Epithelial cell of proximal tubule (primary cell): ENCODE measurements around the gene RAC3. TPM values are rescaled to one million over a fixed set of nuclear protein-coding genes. Genes with fewer than 3 reads are reported as not detected.

Experiments used
- DNase-seq: peaks from one replicate; pipeline ENCODE4 v3.0.0-alpha.2; 2011; ENCODE audit warnings: low read depth
- H3K4me3 ChIP-seq: 2 replicates; pipeline ENCODE4 v1.5.1; 2011; ENCODE audit warnings: low read depth, mild to moderate bottlenecking, low read length
- CTCF ChIP-seq: conservative IDR thresholded peaks from 2 replicates; pipeline ENCODE4 v1.5.1; 2012; ENCODE audit warnings: low read depth, mild to moderate bottlenecking, low read length
- total RNA-seq: library from RNA; depleted of rRNA; stranded (reverse); fragments of >200 nt; gene quantifications from 2 replicates; pipeline ENCODE4 v1.2.3, GENCODE V29; 2015

Gene RAC3
- total RNA-seq, 1 donor from 2014 or later, result 60.0 TPM

DNA sequence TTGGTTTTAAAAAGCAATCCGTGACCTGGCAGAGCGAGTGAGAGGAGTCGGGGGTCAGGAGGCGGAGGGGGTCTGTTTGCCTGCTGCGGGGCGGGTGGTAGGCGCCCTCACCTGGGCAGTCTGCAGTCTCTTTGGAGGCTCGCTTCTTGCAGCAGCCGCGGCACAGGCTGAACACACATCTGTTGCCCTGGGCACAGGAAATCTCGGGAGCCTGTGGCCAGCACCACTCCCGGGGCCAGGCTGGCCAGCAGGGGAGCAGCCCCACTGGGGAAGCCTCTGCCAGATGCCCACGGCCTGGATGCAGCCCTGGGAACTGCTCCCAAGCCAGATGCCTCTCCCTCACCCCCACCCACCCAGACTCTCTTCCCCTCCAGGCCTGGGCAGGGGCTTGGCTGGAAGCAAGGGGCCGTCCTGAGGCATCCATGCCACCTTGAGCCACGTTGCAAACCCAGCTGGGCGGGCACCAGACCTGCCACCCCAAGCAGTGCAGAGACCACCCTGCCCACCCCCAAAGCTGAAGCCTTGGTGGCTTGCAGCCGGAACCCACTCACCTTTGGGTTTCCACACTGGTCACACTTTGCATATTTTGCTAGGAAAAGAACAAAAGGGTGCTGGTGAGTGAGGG is 26.9 kb downstream of the RAC3 start:
- DNase-seq, result no peak
- no peak for TF ChIP-seq CTCF
- no peak overlapping the region for H3K4me3 ChIP-seq

- H3K4me3 ChIP-seq, result no peak overlapping the region
- TF ChIP-seq CTCF, result no peak
- no peak for DNase-seq
Measured at GRCh38 chr17:82058855-82059249, 27.4 kb downstream of the RAC3 start.

GRCh38 chr17:82059272-82060000 is 28.0 kb downstream of the RAC3 start:
- no peak for TF ChIP-seq CTCF
- no peak for DNase-seq
- H3K4me3 ChIP-seq, result no peak overlapping the region

- no peak overlapping the region for H3K4me3 ChIP-seq
- no peak for TF ChIP-seq CTCF
- no peak for DNase-seq
Measured at GRCh38 chr17:82060001-82060380, 28.5 kb downstream of the RAC3 start.

- no peak for TF ChIP-seq CTCF
- no peak overlapping the region for H3K4me3 ChIP-seq
- no peak for DNase-seq
Measured at GRCh38 chr17:82060614-82061013, 29.1 kb downstream of the RAC3 start.

DNA sequence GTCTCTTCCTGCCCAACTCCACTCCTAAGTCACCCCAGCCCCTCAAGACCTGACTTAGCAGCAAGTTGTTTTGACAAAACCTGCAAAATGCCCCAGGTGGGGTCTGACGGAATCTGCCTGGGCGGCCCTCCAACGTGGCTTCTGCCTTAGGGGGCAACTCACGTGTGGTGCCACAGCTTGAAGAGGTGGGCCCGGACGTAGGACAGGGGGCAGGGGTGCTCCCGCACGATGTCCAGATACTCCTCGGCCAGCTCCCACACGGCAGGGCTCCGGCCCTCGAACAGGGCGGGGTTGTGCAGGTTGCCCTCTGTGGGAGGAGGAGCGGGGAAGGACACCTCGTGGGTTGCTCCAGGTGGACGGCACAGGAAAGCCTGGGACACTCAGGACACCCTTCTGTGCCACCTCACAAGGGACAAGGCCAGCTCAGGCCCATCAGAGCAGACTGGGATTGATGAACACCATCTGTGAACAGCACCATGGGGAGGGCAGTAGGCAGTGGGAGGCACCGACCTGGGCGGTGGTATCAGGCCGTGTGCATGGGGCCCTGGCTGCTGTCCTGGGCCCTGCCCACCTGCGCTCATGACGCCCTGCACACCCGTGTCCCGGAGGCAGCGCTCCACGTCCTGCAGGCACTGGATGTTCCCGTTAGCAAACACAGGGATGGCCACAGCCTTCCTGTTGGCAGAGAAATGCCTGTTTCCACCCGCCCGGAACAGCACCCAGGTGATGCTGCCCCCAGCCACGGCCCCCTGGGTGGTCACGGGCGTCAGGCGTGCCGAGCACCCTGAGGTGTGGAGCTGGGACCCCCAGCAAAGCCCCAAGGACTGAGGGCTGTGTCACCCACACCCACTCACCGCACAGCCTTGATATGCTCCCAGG is 29.8 kb downstream of the RAC3 start:
- H3K4me3 ChIP-seq, result no peak overlapping the region
- DNase-seq, result no peak
- no peak for TF ChIP-seq CTCF
